CD4-positive, alpha-beta T cell treated with Interferon alpha-2 for 1 hour (primary cell): ENCODE measurements around the gene PARP4.
"Not testable (repeated sequence)": the region's sequence is repeated elsewhere in the genome, so short reads cannot be mapped to it uniquely, and the experiment has no call there.

ENCODE experiments used
- DNase-seq, 2 donors: peaks; one replicate each; pipeline ENCODE4 v3.0.0-alpha.2; 2020 to 2022

The PARP4 gene

DNA sequence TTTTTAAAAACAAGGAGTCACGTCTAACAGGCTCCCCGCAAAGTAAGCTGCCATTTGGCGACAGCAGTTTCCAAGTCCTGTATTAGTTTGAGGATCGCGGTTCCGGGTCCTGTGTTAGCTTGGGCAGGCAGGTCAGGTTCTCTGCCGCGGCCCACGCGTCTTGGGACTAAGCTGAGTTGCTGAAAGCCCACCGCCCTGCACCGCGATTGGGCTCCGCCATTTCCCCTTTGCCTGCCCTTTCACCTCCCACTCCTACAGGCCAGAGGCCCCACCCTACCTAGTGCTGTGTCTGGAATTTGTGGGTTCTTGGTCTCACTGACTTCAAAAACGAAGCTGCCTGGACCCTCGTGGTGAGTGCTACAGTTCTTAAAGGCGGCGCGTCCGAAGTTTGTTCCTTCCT is 6.8 kb downstream of the PARP4 start:
- no peak for DNase-seq

DNA sequence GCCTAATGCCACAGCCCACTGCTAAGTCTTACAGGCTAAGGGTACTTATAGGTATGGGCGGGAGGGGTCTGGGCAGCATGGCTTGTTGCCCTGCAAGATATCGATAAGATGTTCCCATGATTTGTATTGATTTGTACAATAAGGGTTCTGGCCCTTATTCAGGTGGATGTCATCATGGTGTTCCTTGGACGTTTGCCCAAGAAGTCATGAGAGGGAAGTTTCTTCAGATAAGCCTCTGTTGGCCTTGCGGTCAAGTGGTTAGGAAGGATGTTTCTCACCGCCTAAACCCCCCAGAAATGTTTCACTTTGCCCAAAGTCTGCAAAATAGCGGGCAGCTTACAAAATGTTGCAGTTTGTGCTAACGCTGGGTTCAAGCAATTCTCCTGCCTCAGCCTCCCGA is 7.3 kb downstream of the PARP4 start:
- DNase-seq = no peak

GRCh38 chr13:24503379-24503696 is 9.2 kb downstream of the PARP4 start:
- no peak for DNase-seq

DNA sequence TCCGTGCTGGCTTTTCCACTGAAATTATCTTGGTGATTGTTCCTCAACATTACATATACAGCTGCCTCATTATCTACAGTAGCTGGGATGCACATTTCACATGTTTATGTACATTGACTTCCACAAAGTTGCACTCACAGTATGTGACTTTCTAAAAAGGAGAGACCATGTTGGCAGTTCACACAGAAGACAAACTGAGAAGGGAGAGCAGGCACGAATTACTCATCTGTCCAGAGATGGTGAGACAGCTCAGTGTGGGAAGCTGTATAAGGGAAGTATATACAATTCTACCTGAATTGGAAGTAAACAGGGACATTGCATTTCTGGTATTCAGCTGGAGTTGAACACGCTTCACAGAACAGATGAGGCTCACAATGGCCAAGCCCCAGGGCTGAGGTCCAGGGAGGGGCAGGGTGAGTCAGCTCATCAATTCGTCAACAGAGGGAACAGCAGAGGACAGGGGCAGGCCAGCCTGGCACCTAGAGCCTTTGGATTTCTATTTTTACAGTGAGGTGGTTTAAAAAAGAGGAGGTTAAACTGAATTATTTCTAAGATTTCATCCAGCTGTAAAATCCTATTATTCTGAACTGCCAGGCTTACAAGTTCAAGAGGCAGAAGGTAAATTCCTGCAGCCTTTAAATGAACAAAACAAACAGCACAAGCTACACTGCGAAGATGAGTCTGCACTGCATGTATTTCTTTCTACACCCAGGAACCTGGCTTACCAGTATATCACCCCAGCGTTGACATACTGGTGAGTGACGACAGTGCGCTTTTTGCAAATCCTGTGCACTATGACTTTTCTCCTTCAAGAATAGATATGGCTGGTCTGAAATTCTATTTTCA is 9.8 kb downstream of the PARP4 start:
- DNase-seq = no peak

- no peak for DNase-seq
Measured at GRCh38 chr13:24500977-24501376, 11.6 kb downstream of the PARP4 start.

DNA sequence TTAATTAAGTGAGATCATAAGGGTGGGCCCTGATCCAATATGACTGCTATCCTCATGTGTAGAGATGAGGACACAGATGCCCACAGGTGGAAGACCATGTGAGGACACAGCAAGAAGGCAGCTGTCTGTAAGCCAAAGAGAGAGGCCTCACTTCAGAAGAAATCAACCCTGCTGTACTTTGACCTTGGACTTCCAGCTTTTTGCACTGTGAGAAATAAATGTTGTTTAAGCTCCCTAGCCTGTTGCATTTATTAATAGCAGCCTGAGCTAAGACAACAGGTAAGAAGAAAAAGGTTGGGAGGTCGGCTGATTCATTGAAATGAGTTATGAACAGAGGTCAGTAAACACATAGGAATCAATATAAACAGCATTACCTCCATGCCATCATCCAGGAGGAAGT is 14.8 kb downstream of the PARP4 start:
- no peak for DNase-seq

DNA sequence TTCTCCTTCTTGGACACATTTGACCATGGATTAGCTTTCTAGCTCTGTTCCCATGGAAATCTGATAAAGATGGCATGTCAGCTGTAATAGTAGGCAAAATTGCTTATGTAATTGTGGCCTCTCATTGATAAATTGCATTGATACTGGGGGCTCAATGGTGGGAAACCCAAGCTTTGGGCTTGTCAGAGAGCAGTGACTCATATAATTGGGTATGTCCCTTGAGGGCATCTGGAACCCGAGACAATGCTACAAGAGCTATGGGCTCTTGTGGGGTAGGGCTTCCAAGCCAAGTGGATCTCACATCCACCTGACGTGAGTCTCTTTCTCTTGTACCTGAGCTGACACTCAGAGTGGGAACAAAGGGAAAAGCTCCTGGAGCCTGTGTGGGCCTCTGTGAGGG is 16.3 kb downstream of the PARP4 start:
- not testable (repeated sequence) for DNase-seq

GRCh38 chr13:24495151-24495729 is 17.3 kb downstream of the PARP4 start:
- no peak for DNase-seq

GRCh38 chr13:24493356-24493755 is 19.2 kb downstream of the PARP4 start:
- DNase-seq = no peak

DNA sequence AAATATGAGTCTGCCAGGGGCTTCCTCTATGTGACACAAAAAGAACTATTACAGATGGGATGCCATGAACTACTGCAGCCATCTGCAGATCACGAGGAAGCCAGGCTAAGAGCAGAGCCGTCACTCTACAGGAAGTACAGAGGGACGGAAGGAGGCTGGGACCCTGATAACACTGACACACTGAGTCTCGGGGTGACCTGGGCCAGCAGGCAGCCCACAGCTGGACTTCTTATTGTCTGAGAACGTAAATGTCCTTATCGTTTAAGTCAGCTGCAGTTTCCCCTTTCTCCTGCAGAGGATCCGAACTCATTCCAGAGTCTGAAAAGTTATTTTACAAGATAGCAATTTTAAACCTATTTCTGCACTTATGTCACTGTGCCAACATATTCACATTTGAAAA is 20.7 kb downstream of the PARP4 start:
- no peak for DNase-seq

GRCh38 chr13:24489721-24490120 is 22.9 kb downstream of the PARP4 start:
- no peak for DNase-seq

DNA sequence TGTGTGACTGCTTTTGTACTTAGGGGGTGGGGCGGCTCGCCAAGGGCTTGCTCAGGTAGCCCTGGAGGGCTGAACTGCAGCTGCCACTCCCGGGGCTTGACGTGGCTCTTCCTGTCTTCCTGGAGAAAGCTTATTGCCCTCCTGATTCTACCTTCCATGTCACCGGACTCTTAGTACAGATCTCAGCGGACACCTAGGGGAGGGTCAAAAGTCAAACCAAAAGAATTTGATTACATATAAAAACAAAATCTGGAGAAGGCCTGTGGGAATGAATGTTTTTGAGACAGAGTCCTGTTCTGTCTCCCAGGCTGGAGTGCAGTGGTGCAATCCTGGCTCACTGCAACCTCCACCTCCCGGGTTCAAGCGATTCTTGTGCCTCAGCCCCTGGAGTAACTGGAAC is 24.5 kb downstream of the PARP4 start:
- DNase-seq = not testable (repeated sequence)

DNA sequence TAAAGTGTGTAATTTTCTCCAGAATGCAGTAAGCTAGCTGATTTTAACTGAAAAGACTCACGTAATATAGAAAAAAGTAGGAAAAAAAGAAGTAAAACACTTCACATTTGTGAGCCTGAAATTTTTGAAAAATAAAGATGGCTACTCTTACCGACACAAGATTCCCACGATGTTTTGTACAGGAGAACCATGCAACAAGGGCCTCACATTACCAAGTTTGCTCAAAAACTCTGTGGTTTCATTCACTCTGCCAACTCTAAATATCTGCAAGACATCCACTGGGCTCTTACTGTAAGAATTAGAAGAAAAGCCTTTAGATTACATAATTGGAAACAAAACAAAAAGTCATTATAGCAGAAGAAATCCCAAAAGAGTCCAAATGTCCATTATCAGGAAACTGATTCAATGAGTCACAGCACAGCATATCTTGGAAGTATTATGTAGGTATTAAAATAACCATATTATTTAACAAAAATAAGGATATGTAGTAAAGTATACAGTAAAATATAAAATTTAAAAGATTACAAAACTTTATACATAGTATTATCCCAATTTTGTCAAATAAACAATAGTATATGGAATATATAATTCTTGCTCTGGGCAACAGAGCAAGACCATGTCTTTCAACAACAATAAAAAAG is 26.4 kb downstream of the PARP4 start:
- DNase-seq = not testable (repeated sequence)

DNA sequence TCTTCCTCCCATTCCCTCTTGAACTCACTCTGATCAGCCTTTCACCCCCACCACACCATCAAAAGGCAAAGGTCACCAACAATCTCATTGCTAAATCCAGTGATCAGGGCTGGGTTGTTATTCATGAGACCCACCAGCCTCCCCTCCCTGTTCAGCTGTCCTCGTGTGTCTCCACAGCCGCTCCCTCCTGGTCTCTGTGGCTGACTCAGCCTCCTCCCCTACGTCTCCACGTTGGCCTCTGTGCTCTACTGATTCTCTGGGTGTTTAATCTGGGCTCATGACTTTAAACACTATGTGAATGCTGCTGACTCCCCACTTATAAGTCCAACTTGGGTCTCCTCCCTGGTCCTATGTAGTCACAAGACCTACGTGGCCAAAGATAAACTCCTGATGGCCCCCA is 38.9 kb downstream of the PARP4 start:
- no peak for DNase-seq

GRCh38 chr13:24472129-24472528 is 40.4 kb downstream of the PARP4 start:
- DNase-seq = not testable (repeated sequence)

DNA sequence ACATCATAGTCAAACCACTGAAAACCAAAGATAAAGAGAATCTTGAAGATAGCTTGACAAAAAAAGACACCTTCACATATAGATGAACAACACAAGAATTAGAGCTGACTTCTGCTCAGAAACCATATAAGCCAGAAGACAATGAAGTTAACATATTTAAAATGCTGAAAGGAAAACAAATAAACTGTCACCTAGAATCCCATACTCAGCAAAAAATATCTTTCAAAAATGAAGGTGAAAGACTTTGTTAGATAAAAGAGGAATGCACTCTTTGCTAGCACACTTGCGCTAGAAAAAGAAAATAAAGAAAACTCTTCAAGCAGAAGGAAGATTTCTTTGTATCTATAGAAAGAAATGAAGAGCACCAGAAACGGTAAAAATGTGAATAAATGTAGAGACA is 49.5 kb downstream of the PARP4 start:
- DNase-seq = no peak

DNA sequence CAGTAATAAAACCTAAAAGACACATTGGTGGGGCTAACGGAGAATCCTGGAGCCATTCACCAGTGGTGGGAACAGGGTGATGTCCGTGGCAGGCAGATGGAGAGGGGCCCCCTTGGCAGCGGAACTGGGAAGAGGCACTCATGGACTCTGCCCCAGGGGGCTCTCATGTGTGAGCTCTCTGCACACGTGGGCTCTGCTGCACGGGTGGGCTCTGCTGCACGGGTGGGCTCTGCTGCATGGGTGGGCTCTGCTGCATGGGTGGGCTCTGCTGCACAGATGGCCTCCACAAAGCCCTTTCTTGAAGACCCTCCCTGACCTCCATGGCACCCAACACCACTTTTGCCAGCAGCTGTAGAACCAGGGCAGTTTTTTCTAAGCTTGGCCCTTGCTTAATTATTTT is 52.3 kb downstream of the PARP4 start:
- DNase-seq = no peak

DNA sequence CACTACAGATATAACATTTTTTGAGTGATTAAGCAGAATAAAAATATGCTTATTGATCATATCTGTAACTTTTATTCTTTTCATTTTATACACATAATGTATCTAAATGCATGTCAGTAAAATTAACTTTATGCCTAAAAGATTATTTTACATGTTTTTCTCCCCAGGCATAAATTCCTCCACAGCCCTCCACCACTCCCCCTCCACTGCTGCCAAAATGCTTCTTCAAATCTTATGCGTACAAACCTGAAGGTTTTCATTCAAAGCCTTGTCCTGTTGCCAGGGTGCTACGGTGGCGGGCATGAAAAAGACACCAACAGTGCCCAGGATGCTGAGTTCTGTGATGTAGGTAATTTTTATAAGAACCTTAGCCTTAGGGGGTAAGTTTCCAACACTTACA is 52.9 kb downstream of the PARP4 start:
- DNase-seq = no peak

DNA sequence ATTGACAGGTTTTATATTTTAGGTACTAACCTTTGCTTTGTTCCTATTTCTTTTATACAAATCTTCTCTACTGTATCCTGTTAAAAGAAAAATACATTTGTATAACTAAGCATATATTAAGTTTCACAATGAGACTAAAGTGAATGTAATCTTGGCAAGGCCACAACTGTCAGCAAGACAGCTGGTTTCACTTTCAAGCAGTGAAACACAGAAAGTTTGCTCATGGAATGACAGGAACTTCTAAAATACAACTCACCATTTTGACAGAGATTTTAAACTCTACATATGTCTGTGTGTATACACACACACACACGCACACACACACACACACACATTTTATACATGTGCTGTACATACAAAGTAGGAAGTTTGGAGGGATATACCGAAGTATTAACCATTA is 53.3 kb downstream of the PARP4 start:
- DNase-seq = peak in 1 of 2 donors; percentile 5

GRCh38 chr13:24458736-24459135 is 53.8 kb downstream of the PARP4 start:
- DNase-seq = no peak

- DNase-seq = no peak
Measured at GRCh38 chr13:24456396-24456795, 56.2 kb downstream of the PARP4 start.

DNA sequence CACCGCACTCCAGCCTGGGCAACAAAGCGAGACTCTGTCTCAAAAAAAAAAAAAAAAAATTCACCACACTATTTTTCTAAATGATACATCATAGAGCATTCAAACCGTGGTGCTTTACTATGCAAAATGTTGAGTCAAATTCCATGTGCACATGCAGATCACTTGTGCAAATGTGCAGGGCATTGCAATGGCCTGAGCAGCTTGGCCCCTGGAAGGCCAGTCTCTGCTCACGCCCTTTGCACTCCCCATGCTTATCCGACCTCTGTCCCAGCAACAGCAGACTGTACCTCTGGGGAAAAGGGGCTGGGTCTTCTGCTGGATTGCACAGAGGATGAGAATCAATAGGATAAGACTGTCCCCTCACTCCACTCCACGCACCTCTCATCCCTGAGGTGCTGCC is 58.5 kb downstream of the PARP4 start:
- no peak for DNase-seq

DNA sequence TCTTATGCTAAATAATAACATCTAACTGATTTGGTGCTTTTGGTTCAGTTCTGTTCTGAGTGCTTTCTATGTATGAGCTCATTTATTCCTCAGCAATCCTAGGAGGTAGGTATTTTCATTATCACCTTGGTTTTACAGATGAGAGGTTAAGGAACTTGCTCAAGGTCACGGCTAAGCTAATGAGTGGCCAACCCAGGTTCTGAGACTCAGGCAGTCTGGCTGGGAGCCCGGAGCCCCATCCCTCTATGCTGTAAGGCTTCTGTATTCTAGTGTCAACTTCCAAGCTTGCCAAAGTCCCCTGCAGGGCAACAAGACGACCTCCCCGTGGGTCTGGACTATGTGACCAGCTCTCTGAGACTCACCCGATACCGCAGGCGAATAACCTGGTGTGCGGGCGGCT is 60.5 kb downstream of the PARP4 start:
- DNase-seq = no peak

DNA sequence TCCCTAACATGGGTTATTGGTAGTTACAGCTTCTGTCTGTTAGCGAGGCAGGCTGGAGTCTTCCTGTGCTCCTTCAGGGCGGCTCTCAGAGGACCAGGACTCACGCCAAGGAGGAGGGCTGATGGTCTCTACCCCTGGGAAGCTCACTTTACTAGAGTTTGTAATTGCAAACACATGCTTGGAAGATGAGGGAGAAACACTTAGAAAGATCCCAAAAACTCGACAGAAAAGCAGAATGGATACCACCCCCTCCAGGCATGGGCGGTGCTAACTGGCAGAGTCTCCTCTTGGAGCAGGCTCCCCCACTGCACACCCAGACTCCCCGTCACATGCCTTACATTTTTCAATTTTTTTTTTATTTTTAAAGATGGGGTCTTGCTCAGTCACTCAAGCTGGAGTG is 62.0 kb downstream of the PARP4 start:
- no peak for DNase-seq
